ENCODE results near the gene LAMB4.

DNA sequence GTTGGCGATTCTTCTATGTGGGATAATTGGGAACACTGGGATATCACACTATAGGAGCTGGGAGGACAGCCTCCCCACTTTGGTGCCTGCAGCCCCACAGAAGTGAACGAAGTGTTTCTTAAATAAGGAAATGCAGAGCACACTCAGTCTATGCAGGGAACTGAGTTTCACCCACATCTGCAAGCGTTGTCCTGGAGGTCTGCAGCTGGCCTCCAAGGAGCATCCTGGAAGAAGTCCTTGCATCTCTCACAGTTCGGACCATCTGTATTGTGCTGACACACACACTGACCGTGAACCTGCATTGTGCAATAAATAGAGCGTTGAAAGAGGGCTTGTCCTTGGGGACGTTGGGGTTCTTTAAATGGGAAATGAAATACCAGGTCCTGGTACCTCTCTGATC, 25.8 kb downstream of the LAMB4 start:
- TF ChIP-seq POLR2A (IDR thresholded peaks at IDR 0.05), result no peak
- no peak for TF ChIP-seq CTCF (IDR thresholded peaks at IDR 0.05)
